Measurements from ENCODE around the gene GCM1.

GCM1 gene

GRCh38 chr6:53148684-53149083, at the start of gene GCM1:
Gene GCM1, minus strand, starts transcription at chr6:53148841. Its CDS starts 3,209 bp downstream, at chr6:53145632.
- H3K36me3 ChIP-seq (ENCODE audit: control insufficient read depth, insufficient read depth, low read length): no peaks in the 10 kb centered on the region
- H3K4me1 ChIP-seq: no peaks in the 10 kb centered on the region
- H3K79me2 ChIP-seq: no peaks in the 10 kb centered on the region
- no peak within 1 kb of the TSS for H3K27ac ChIP-seq
- no peak within 1 kb of the TSS for H3K4me3 ChIP-seq (ENCODE audit: low read depth, low read length)
- H3K9ac ChIP-seq: no peak within 1 kb of the TSS
- no peak for TF ChIP-seq CTCF (IDR thresholded peaks at IDR 0.05)
- H3K27me3 ChIP-seq (ENCODE audit: control insufficient read depth, insufficient read depth, low read length): no peaks in the 10 kb centered on the region
- no peak within 1 kb of the TSS for H3K4me2 ChIP-seq (ENCODE audit: low read length)
- no peak within 1 kb of the TSS for H2AFZ ChIP-seq
- no peaks in the 10 kb centered on the region for H3K9me3 ChIP-seq (ENCODE audit: control insufficient read depth, low read length)

- no peak overlapping the region for H3K27ac ChIP-seq
- H3K4me1 ChIP-seq: peaks cover 6% of the 10 kb centered on the region
- H3K9me3 ChIP-seq (ENCODE audit: control insufficient read depth, low read length): no peaks in the 10 kb centered on the region
- no peaks in the 10 kb centered on the region for H3K79me2 ChIP-seq
- no peak overlapping the region for H3K9ac ChIP-seq
- H2AFZ ChIP-seq: no peak overlapping the region
- H3K4me3 ChIP-seq (ENCODE audit: low read depth, low read length): no peak overlapping the region
- H3K4me2 ChIP-seq (ENCODE audit: low read length): no peak overlapping the region
- no peaks in the 10 kb centered on the region for H3K27me3 ChIP-seq (ENCODE audit: control insufficient read depth, insufficient read depth, low read length)
- no peaks in the 10 kb centered on the region for H3K36me3 ChIP-seq (ENCODE audit: control insufficient read depth, insufficient read depth, low read length)
- TF ChIP-seq CTCF (IDR thresholded peaks at IDR 0.05): no peak
These were observed 48.9 kb upstream of the GCM1 start for GRCh38 chr6:53197553-53197952.

- no peaks in the 10 kb centered on the region for H3K79me2 ChIP-seq
- TF ChIP-seq CTCF (IDR thresholded peaks at IDR 0.05): no peak
- peak overlapping the region; percentile 74 for H2AFZ ChIP-seq
- H3K4me2 ChIP-seq (ENCODE audit: low read length): no peak overlapping the region
- no peaks in the 10 kb centered on the region for H3K9me3 ChIP-seq (ENCODE audit: control insufficient read depth, low read length)
- no peak overlapping the region for H3K27ac ChIP-seq
- H3K4me3 ChIP-seq (ENCODE audit: low read depth, low read length): no peak overlapping the region
- H3K4me1 ChIP-seq: peaks cover 6% of the 10 kb centered on the region
- no peak overlapping the region for H3K9ac ChIP-seq
- H3K27me3 ChIP-seq (ENCODE audit: control insufficient read depth, insufficient read depth, low read length): no peaks in the 10 kb centered on the region
- H3K36me3 ChIP-seq (ENCODE audit: control insufficient read depth, insufficient read depth, low read length): no peaks in the 10 kb centered on the region
These were observed 46.4 kb upstream of the GCM1 start for GRCh38 chr6:53195048-53195447.

- H3K27ac ChIP-seq: peak overlapping the region; percentile 71
- no peaks in the 10 kb centered on the region for H3K36me3 ChIP-seq (ENCODE audit: control insufficient read depth, insufficient read depth, low read length)
- peak overlapping the region; percentile 85 for H2AFZ ChIP-seq
- peaks cover 11% of the 10 kb centered on the region for H3K4me1 ChIP-seq
- H3K4me3 ChIP-seq (ENCODE audit: low read depth, low read length): no peak overlapping the region
- H3K9me3 ChIP-seq (ENCODE audit: control insufficient read depth, low read length): no peaks in the 10 kb centered on the region
- no peaks in the 10 kb centered on the region for H3K27me3 ChIP-seq (ENCODE audit: control insufficient read depth, insufficient read depth, low read length)
- no peaks in the 10 kb centered on the region for H3K79me2 ChIP-seq
- H3K4me2 ChIP-seq (ENCODE audit: low read length): peak overlapping the region; percentile 16
- no peak overlapping the region for H3K9ac ChIP-seq
- TF ChIP-seq CTCF (IDR thresholded peaks at IDR 0.05): no peak
These were observed 44.1 kb upstream of the GCM1 start for GRCh38 chr6:53192682-53193188.

GRCh38 chr6:53189554-53189953, 40.9 kb upstream of the GCM1 start:
- Histone ChIP-seq H3K4me1 (peaks cover 11% of the 10 kb centered on the region), H3K27me3 (ENCODE audit: control insufficient read depth, insufficient read depth, low read length) (no peaks in the 10 kb centered on the region), H3K27ac (no peak overlapping the region), H3K4me3 (ENCODE audit: low read depth, low read length) (no peak overlapping the region), H3K36me3 (ENCODE audit: control insufficient read depth, insufficient read depth, low read length) (no peaks in the 10 kb centered on the region), H3K79me2 (no peaks in the 10 kb centered on the region), H2AFZ (no peak overlapping the region), H3K4me2 (ENCODE audit: low read length) (no peak overlapping the region), H3K9ac (no peak overlapping the region), H3K9me3 (ENCODE audit: control insufficient read depth, low read length) (no peaks in the 10 kb centered on the region)
- no peak for TF ChIP-seq CTCF (IDR thresholded peaks at IDR 0.05)

Measured in parathyroid adenoma (tissue), 2 donors.